K562 (cell line): ENCODE measurements around the gene HCFC1R1. TPM values are rescaled to one million over a fixed set of nuclear protein-coding genes. Genes with fewer than 3 reads are reported as not detected.

ENCODE experiments used
- ARID3A ChIP-seq: IDR thresholded peaks from 2 replicates; pipeline ENCODE4 v1.6.1; 2012; ENCODE audit warnings: low read depth, low read length, improper control_type of control experiment, borderline replicate concordance
- ATF7 ChIP-seq: fragments of 450-650 bp; IDR thresholded peaks from 2 replicates; pipeline ENCODE4 v1.7.1; 2014; ENCODE audit warnings: mild to moderate bottlenecking, moderate library complexity
- DPF2 ChIP-seq: fragments of 450-650 bp; IDR thresholded peaks from 2 replicates; pipeline ENCODE4 v1.6.1; 2016
- EHMT2 ChIP-seq: fragments of 450-650 bp; IDR thresholded peaks from 2 replicates; pipeline ENCODE4 v1.6.1; 2018; ENCODE audit warnings: antibody characterized with exemption
- FOXK1 ChIP-seq: sonication (generic); formaldehyde crosslinking; IDR thresholded peaks from 2 replicates; pipeline ENCODE4 v1.8.0; 2022; ENCODE audit warnings: missing genetic modification reagents, mild to moderate bottlenecking, borderline replicate concordance
- GATAD2A ChIP-seq: fragments of 450-650 bp; IDR thresholded peaks from 2 replicates; pipeline ENCODE4 v1.6.1; 2017
- HMGN3 ChIP-seq: IDR thresholded peaks from 2 replicates; pipeline ENCODE4 v1.6.1; 2011; ENCODE audit warnings: borderline replicate concordance, low read depth, mild to moderate bottlenecking, mixed read lengths, low read length; ENCODE audit not compliant: insufficient read length; ENCODE audit errors: extremely low read depth
- PBX2 ChIP-seq, 2 experiments: IDR thresholded peaks in 1 of 2; conservative IDR thresholded peaks in 1 of 2; 2 replicates each; pipeline ENCODE4 v1.6.1; 2016; ENCODE audit warnings: low read depth in 2 of 2, mild to moderate bottlenecking in 1 of 2, missing compliant biosample characterization in 1 of 2, missing genetic modification characterization in 1 of 2, moderate library complexity in 1 of 2
- SIN3A ChIP-seq, 2 experiments: fragments of 150-350 bp in 1 of 2; IDR thresholded peaks; 2 replicates each; pipeline ENCODE4 v1.6.1; 2011 to 2016; ENCODE audit warnings: borderline replicate concordance in 2 of 2, low read depth in 2 of 2, low read length in 2 of 2, mild to moderate bottlenecking in 2 of 2, moderate library complexity in 2 of 2; ENCODE audit not compliant: control insufficient read depth in 1 of 2
- SIN3B ChIP-seq: fragments of 450-650 bp; IDR thresholded peaks from 2 replicates; pipeline ENCODE4 v1.6.1; 2017; ENCODE audit warnings: low read depth, mild to moderate bottlenecking, moderate library complexity
- SRSF9 ChIP-seq: fragments of 200-400 bp; formaldehyde crosslinking; IDR thresholded peaks from 2 replicates; pipeline ENCODE4 v1.6.1; 2017; ENCODE audit warnings: low read depth, low read length, borderline replicate concordance
- THAP12 ChIP-seq: fragments of 250-450 bp; sonication (Bioruptor Pico); IDR thresholded peaks from 2 replicates; pipeline ENCODE4 v1.9.0; 2021; ENCODE audit warnings: mild to moderate bottlenecking, inconsistent platforms
- TRIM28 ChIP-seq: fragments of 450-650 bp; IDR thresholded peaks from 2 replicates; pipeline ENCODE4 v1.6.1; 2017
- ZBTB7A ChIP-seq: IDR thresholded peaks from 2 replicates; pipeline ENCODE4 v1.6.1; 2011; ENCODE audit warnings: low read depth, mild to moderate bottlenecking, low read length, moderate library complexity, borderline replicate concordance; ENCODE audit not compliant: control insufficient read depth
- ZNF197 ChIP-seq: fragments of 200-800 bp; sonication (Bioruptor generic); IDR thresholded peaks from 2 replicates; pipeline ENCODE4 v1.6.1; 2016; ENCODE audit warnings: low read depth, missing genetic modification characterization, missing compliant biosample characterization
- ZNF263 ChIP-seq: sonication (generic); formaldehyde crosslinking; IDR thresholded peaks from 2 replicates; pipeline ENCODE4 v1.8.0; 2022; ENCODE audit warnings: mild to moderate bottlenecking, missing genetic modification reagents, borderline replicate concordance
- ZNF449 ChIP-seq: fragments of 250-450 bp; sonication (Bioruptor Pico); IDR thresholded peaks from 2 replicates; pipeline ENCODE4 v1.8.0; 2022; ENCODE audit warnings: moderate library complexity, mild to moderate bottlenecking, inconsistent platforms
- ZNF551 ChIP-seq: fragments of 250-450 bp; sonication (Bioruptor Pico); IDR thresholded peaks from 2 replicates; pipeline ENCODE4 v1.5.0; 2021; ENCODE audit warnings: mild to moderate bottlenecking, moderate library complexity
- polyA plus RNA-seq, 8 experiments: library from polyadenylated mRNA; depleted of rRNA in 4 of 8; stranded (reverse) in 5 of 8; unstranded in 3 of 8; fragments of >200 nt; fragmentation: Nextera tagmentation in 2 of 8; fragmentation: Illumina TruSeq in 1 of 8; extraction: Ambion mirVana in 2 of 8; extraction: Trizol in 1 of 8; gene quantifications; 2 replicates each; pipeline versions ENCODE4 v1.2.1 to v1.2.3, GENCODE V29; 2011 to 2014; ENCODE audit warnings: inconsistent platforms in 1 of 8, missing spikeins in 1 of 8
- total RNA-seq, 7 experiments: library from RNA; depleted of rRNA in 6 of 7; stranded (reverse); fragments of >200 nt in 6 of 7; fragmentation: Illumina TruSeq in 2 of 7; extraction: Trizol in 2 of 7; gene quantifications; 2 replicates each; pipeline versions ENCODE4 v1.2.1 to v1.2.3, GENCODE V29; 2011 to 2021; ENCODE audit warnings: low replicate concordance in 1 of 7

The HCFC1R1 gene
- total and polyA plus RNA-seq, 9 of the 15 experiments (the other 6 are each of a cell fraction or from before 2014, with no cell fraction given): 2.2 to 29.0 (median 11.2) TPM

- peak; percentile 52 for TF ChIP-seq PBX2 (CRISPR knock-in tag; IDR thresholded peaks at IDR 0.05; ENCODE audit: low read depth)
- 0 out of 2 replicates have a peak, but pooled peaks have one; percentile 27 for TF ChIP-seq PBX2 (tag; conservative IDR thresholded peaks at IDR 0.05; ENCODE audit: low read depth)
- TF ChIP-seq ZNF197 (CRISPR knock-in tag): no peak; the same call in 1 of the 2 replicates
- no peak for TF ChIP-seq EHMT2
- peak; percentile 69; the same call in 1 of the 2 replicates for TF ChIP-seq FOXK1
- peak in 1 of 2 experiments; percentile 63; a peak in 2 of 4 replicates for TF ChIP-seq SIN3A (IDR thresholded peaks at IDR 0.05; ENCODE audit: borderline replicate concordance in 2 of 2, control insufficient read depth in 1 of 2, low read depth in 2 of 2, low read length in 2 of 2)
- TF ChIP-seq ZNF449: no peak
- 0 out of 2 replicates have a peak, but pooled peaks have one; percentile 48 for TF ChIP-seq ZNF263
- no peak for TF ChIP-seq TRIM28
- no peak for TF ChIP-seq ZNF551 (CRISPR knock-in tag)
- no peak for TF ChIP-seq THAP12 (CRISPR knock-in tag)
- no peak for TF ChIP-seq ARID3A
- TF ChIP-seq ZBTB7A: peak; percentile 77; the same call in 1 of the 2 replicates
- no peak for TF ChIP-seq SIN3B
- TF ChIP-seq HMGN3: no peak
- peak; percentile 40; the same call in 1 of the 2 replicates for TF ChIP-seq DPF2
- TF ChIP-seq ATF7: no peak
- TF ChIP-seq SRSF9: no peak
- TF ChIP-seq GATAD2A: no peak
Measured at GRCh38 chr16:2979669-2980226, 44.0 kb downstream of the HCFC1R1 start (continued).
